Measurements from ENCODE around the gene RASSF8. TPM values are rescaled to one million over a fixed set of nuclear protein-coding genes. Genes with fewer than 3 reads are reported as not detected.
A peak's percentile ranks its signal among the peaks of the same experiment; 100 is the strongest.

RASSF8 gene
- total RNA-seq, 1 donor from 2014 or later: 74.3 TPM

- H3K36me3 Mint-ChIP-seq (ENCODE audit: unreplicated experiment): no peaks in the 10 kb centered on the region
- H3K27me3 Mint-ChIP-seq (ENCODE audit: unreplicated experiment): peaks cover 26% of the 10 kb centered on the region
- TF ChIP-seq CTCF (IDR thresholded peaks at IDR 0.05): no peak
- no peaks in the 10 kb centered on the region for H3K9me3 Mint-ChIP-seq (ENCODE audit: unreplicated experiment)
- DNase-seq (ENCODE audit: extremely low spot score, unreplicated experiment): no peak
- H3K4me1 Mint-ChIP-seq (ENCODE audit: unreplicated experiment): peaks cover 32% of the 10 kb centered on the region
- H3K4me3 Mint-ChIP-seq (ENCODE audit: unreplicated experiment): peak overlapping the region; percentile 60
- no peak overlapping the region for H3K27ac Mint-ChIP-seq (ENCODE audit: unreplicated experiment)
Observed at GRCh38 chr12:26121323-26122060, 163.0 kb downstream of the RASSF8 start.

GRCh38 chr12:26122061-26122680 lies 163.7 kb downstream of the RASSF8 start:
- Mint-ChIP-seq H3K9me3 (ENCODE audit: unreplicated experiment) (no peaks in the 10 kb centered on the region), H3K27me3 (ENCODE audit: unreplicated experiment) (peaks cover 28% of the 10 kb centered on the region), H3K36me3 (ENCODE audit: unreplicated experiment) (no peaks in the 10 kb centered on the region), H3K27ac (ENCODE audit: unreplicated experiment) (no peak overlapping the region), H3K4me1 (ENCODE audit: unreplicated experiment) (peaks cover 31% of the 10 kb centered on the region), H3K4me3 (ENCODE audit: unreplicated experiment) (peak overlapping the region; percentile 69)
- DNase-seq (ENCODE audit: extremely low spot score, unreplicated experiment): no peak
- no peak for TF ChIP-seq CTCF (IDR thresholded peaks at IDR 0.05)

GRCh38 chr12:26122681-26123481 lies 164.4 kb downstream of the RASSF8 start:
- Mint-ChIP-seq H3K4me3 (ENCODE audit: unreplicated experiment) (peak overlapping the region; percentile 85), H3K4me1 (ENCODE audit: unreplicated experiment) (peaks cover 31% of the 10 kb centered on the region), H3K9me3 (ENCODE audit: unreplicated experiment) (no peaks in the 10 kb centered on the region), H3K36me3 (ENCODE audit: unreplicated experiment) (no peaks in the 10 kb centered on the region), H3K27ac (ENCODE audit: unreplicated experiment) (peak overlapping the region; percentile 64), H3K27me3 (ENCODE audit: unreplicated experiment) (peaks cover 32% of the 10 kb centered on the region)
- TF ChIP-seq CTCF (IDR thresholded peaks at IDR 0.05): peak; percentile 47
- DNase-seq (ENCODE audit: extremely low spot score, unreplicated experiment): peak; percentile 87

- Mint-ChIP-seq H3K27me3 (ENCODE audit: unreplicated experiment) (peaks cover 38% of the 10 kb centered on the region), H3K4me1 (ENCODE audit: unreplicated experiment) (peaks cover 31% of the 10 kb centered on the region), H3K9me3 (ENCODE audit: unreplicated experiment) (no peaks in the 10 kb centered on the region), H3K4me3 (ENCODE audit: unreplicated experiment) (peak overlapping the region; percentile 85), H3K36me3 (ENCODE audit: unreplicated experiment) (no peaks in the 10 kb centered on the region), H3K27ac (ENCODE audit: unreplicated experiment) (peak overlapping the region; percentile 64)
- no peak for DNase-seq (ENCODE audit: extremely low spot score, unreplicated experiment)
- TF ChIP-seq CTCF (IDR thresholded peaks at IDR 0.05): no peak
Observed at GRCh38 chr12:26123482-26123980, 165.0 kb downstream of the RASSF8 start.
